Stimulated activated CD4-positive, alpha-beta T cell treated with anti-CD3 and anti-CD28 coated beads, Interleukin-1b, Interleukin-23, amount 100 ng/mL, for 48 hours (primary cell): ENCODE results near the gene MRGPRX4.

ENCODE experiments used
- DNase-seq: peaks from one replicate; pipeline ENCODE4 v3.0.0-alpha.2; 2020

Gene MRGPRX4

GRCh38 chr11:18221274-18221876 lies 48.7 kb downstream of the MRGPRX4 start:
- DNase-seq, result no peak

GRCh38 chr11:18222814-18223421 lies 50.3 kb downstream of the MRGPRX4 start:
- DNase-seq, result no peak
